Activated naive CD4-positive, alpha-beta T cell treated with anti-CD3 and anti-CD28 coated beads, Interleukin-2, amount 50 U/mL, for 24 hours (primary cell): ENCODE data around the gene RNF222.
"Not testable (repeated sequence)": the region's sequence is repeated elsewhere in the genome, so short reads cannot be mapped to it uniquely, and the experiment has no call there.

ENCODE experiments used
- H3K27ac Mint-ChIP-seq: one replicate; pipeline ENCODE4 v1.8.0; 2021; ENCODE audit warnings: mild to moderate bottlenecking, mixed read lengths
- H3K27me3 Mint-ChIP-seq: one replicate; pipeline ENCODE4 v1.8.0; 2021; ENCODE audit warnings: mixed read lengths
- H3K36me3 Mint-ChIP-seq: one replicate; pipeline ENCODE4 v1.8.0; 2021; ENCODE audit warnings: mixed read lengths
- H3K4me1 Mint-ChIP-seq: one replicate; pipeline ENCODE4 v1.8.0; 2021; ENCODE audit warnings: mixed read lengths
- H3K4me3 Mint-ChIP-seq: one replicate; pipeline ENCODE4 v1.8.0; 2021; ENCODE audit warnings: mild to moderate bottlenecking, mixed read lengths
- H3K9me3 Mint-ChIP-seq: one replicate; pipeline ENCODE4 v1.8.0; 2021; ENCODE audit warnings: mixed read lengths

Gene RNF222

DNA sequence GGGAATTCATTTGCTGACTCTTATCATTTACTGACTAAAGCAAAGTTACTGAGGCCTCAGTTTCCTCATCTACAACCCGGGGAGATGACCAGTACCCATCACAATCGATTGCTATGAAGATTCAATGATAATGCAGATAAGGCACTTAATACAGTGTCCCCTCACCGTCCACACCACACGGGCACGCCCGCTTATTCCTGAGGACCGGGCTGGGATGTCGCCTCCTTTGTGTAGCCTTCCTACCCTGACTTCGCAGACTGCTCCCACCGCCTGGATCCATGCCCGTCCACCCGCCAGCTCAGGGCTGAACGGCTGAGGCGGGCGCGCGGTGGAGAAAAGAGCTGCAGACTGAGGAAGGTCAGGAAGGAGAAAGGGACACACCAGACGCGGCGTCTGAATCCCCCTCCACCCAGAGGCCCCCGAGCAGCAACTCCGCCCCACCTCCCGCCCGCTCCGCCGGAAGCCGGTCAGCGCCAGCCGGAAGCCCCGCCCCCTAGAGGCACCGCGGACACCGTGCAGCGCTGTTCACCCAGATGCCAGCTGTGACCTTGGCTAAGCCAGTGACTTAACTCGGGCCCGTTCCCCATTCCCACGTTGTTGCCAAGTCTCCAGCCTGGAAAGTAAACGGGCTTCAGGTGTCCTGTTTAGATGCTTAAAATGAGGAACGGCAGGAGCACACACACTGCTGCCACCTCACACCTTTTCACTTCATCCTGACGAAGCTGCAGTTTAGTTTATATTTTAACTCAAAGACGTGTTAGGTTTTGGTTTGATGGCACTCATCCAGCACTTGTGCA, 21.2 kb downstream of the RNF222 start, which contains the start of gene KRABD2:
Gene KRABD2, minus strand, starts transcription at position 434 of the 797 bp plus-strand sequence.
- Mint-ChIP-seq H3K9me3 (no peaks in the 10 kb centered on the region), H3K27me3 (no peaks in the 10 kb centered on the region), H3K36me3 (peaks cover 20% of the 10 kb centered on the region), H3K4me1 (peaks cover 62% of the 10 kb centered on the region), H3K27ac (peak within 1 kb of the TSS; percentile 77), H3K4me3 (peak within 1 kb of the TSS; percentile 100)

DNA sequence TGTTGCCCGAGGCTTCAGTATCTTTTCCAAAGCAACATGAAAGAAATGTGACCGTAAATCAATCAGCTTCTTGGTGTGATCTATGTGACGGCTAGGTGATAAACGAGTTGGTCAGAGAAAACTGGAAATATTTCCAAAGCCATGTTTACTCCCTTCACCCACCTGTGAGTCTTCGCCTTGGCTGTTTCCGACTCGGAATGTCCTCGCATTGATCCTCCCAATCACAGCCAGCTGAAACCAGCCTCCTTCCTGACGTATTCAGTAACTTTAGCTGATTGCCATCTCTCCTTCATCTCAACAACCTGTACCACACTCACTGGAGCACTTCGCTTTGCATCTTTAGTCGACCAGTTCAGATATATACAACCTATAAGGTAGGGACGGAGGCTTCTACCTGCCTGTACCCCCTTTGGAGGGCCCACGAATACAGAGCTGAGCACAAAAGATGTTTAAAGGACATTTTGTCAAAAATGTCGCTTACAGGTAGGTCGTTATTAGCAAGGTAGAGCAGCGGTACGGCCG, 21.8 kb downstream of the RNF222 start:
- peak overlapping the region; percentile 100 for H3K4me3 Mint-ChIP-seq
- H3K27me3 Mint-ChIP-seq: no peaks in the 10 kb centered on the region
- H3K9me3 Mint-ChIP-seq: no peaks in the 10 kb centered on the region
- peaks cover 56% of the 10 kb centered on the region for H3K4me1 Mint-ChIP-seq
- peaks cover 14% of the 10 kb centered on the region for H3K36me3 Mint-ChIP-seq
- H3K27ac Mint-ChIP-seq: peak overlapping the region; percentile 67

DNA sequence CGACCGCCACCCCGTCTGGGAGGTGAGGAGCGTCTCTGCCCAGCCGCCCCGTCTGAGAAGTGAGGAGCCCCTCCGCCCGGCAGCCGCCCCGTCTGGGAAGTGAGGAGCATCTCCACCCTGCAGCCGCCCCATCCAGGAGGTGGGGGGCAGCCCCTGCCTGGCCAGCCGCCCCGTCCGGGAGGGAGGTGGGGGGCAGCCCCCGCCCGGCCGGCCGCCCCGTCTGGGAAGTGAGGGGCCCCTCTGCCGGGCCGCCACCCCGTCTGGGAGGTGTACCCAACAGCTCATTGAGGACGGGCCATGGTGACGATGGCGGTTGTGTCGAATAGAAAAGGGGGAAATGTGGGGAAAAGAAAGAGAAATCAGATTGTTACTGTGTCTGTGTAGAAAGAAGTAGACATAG, 23.8 kb downstream of the RNF222 start:
- not testable (repeated sequence) for H3K27ac Mint-ChIP-seq, H3K4me3 Mint-ChIP-seq, H3K9me3 Mint-ChIP-seq, H3K27me3 Mint-ChIP-seq
- Mint-ChIP-seq H3K36me3 (peaks cover 15% of the 10 kb centered on the region), H3K4me1 (peaks cover 45% of the 10 kb centered on the region)

DNA sequence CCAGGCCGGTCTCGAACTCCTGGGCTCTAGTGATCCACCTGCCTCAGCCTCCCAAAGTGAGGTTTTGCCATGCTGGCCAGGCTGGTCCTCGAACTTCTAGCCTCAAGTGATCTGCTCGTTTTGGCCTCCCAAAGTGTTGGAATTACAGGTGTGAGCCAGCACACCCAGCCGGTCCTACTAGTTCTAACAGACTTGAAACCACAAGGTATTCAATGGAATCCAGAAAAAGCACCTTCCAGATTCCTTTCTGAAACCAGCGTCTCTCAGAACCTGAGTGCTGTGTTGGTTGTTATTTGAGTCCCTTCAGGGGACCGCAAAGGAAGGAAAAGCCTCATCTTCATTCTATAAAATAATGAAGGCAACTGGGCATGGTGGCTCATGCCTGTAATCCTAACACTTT, 25.2 kb downstream of the RNF222 start:
- Mint-ChIP-seq H3K36me3 (peaks cover 10% of the 10 kb centered on the region), H3K9me3 (no peaks in the 10 kb centered on the region), H3K4me1 (peaks cover 33% of the 10 kb centered on the region), H3K4me3 (no peak overlapping the region), H3K27me3 (no peaks in the 10 kb centered on the region), H3K27ac (no peak overlapping the region)

DNA sequence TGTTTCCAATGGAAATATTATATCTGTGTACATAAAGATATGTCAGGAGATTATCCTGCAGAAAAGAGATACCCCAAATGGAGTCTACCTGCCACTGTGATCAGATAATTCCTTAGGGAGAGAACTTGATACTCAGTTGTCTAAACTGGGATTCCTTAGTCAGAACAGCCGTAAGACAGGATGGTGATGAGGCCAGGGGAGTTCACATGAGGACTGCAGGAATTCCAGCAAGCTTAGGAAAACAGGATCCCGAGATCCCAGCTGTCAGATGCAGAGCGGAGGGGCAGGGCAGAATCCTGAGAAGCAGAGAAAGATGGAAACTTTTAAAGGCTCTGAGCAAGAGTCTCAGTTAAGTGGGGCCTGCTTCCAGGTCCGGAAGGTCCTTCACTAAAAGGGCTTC, 25.8 kb downstream of the RNF222 start:
- Mint-ChIP-seq H3K36me3 (peaks cover 8% of the 10 kb centered on the region), H3K4me3 (no peak overlapping the region), H3K27me3 (no peaks in the 10 kb centered on the region), H3K4me1 (peaks cover 26% of the 10 kb centered on the region), H3K27ac (peak overlapping the region; percentile 12), H3K9me3 (no peaks in the 10 kb centered on the region)

DNA sequence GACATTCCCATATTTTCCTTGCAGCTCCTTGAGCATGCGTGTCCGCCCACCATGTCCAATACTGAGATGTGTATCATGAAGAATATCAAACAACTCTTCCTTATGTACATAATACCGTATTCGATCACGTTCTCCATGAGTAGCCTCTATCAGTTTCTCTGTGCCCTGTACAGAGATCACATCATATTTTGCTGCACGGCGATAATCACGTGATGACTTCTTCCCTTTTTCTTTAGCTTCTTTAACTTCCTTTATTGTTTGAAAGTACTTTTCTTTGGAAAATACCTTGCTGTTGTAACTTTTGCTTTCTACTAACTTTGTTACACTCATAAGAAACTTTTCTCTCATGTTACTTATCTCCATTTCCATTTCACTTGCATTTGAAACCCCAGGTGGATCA, 27.7 kb downstream of the RNF222 start:
- Mint-ChIP-seq H3K36me3 (peaks cover 8% of the 10 kb centered on the region), H3K9me3 (no peaks in the 10 kb centered on the region), H3K4me3 (no peak overlapping the region), H3K27me3 (no peaks in the 10 kb centered on the region), H3K27ac (peak overlapping the region; percentile 41), H3K4me1 (peaks cover 12% of the 10 kb centered on the region)

DNA sequence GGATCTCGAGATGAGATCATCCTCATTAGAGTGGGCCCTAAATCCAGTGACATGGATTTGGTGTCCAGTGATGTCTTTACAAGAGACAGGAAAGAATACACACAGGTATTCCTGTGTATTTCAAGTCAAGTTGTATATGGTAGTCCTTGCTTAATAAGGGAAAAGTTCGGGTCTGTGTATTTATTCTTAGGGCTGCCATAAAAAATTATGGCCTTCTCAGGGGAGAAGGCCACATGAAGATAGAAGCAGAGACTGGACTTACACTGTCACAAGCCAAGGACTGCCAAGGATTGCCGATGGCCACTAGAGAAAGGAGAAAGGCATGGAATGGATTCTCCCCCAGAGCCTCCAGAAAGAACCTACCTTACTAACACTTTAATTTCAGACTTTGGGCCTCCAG, 29.4 kb downstream of the RNF222 start:
- peaks cover 9% of the 10 kb centered on the region for H3K4me1 Mint-ChIP-seq
- H3K27ac Mint-ChIP-seq: no peak overlapping the region
- H3K27me3 Mint-ChIP-seq: no peaks in the 10 kb centered on the region
- H3K4me3 Mint-ChIP-seq: no peak overlapping the region
- no peaks in the 10 kb centered on the region for H3K9me3 Mint-ChIP-seq
- H3K36me3 Mint-ChIP-seq: peaks cover 8% of the 10 kb centered on the region

DNA sequence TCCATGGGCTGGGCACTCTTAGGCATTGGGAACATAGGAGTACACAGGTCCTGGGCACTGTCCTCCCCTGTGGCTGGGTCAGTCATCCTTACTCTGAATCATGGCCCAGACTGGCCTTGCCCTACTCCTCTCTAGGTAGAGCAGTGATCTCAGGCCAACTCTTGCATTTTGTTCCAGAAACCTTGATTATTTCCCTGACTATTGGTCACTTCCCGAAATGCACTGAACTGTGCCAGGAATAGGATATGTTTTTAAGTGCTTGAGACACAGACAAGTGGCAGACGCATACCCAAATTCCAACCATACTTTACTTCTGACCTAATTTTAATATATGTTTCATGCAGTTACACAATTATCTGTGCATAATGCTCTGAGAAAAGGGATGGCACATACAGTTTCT, 31.4 kb downstream of the RNF222 start:
- peaks cover 8% of the 10 kb centered on the region for H3K36me3 Mint-ChIP-seq
- H3K27me3 Mint-ChIP-seq: no peaks in the 10 kb centered on the region
- peaks cover 6% of the 10 kb centered on the region for H3K4me1 Mint-ChIP-seq
- H3K4me3 Mint-ChIP-seq: no peak overlapping the region
- no peaks in the 10 kb centered on the region for H3K9me3 Mint-ChIP-seq
- H3K27ac Mint-ChIP-seq: no peak overlapping the region

DNA sequence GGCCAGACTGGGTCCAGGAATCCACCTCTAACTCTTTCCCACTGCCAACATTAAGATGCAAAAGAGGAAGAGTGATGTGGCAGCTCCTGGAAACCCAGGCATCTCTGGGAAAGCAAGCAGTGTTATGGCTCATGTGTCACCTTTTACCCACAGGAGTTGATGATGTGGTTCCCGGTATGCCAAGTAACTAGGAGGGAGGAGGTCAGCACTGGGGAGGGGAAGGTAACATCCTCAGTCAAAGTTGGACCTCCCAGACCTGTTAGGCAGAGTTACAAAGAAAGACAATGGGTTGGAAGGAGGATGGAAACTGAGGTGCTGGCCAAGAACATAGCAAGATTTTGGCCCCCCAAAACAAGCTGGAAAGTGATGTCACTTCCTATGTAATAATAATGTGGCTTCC, 32.5 kb downstream of the RNF222 start:
- Mint-ChIP-seq H3K4me1 (peaks cover 14% of the 10 kb centered on the region), H3K4me3 (no peak overlapping the region), H3K36me3 (peaks cover 7% of the 10 kb centered on the region), H3K27me3 (no peaks in the 10 kb centered on the region), H3K9me3 (no peaks in the 10 kb centered on the region), H3K27ac (no peak overlapping the region)

DNA sequence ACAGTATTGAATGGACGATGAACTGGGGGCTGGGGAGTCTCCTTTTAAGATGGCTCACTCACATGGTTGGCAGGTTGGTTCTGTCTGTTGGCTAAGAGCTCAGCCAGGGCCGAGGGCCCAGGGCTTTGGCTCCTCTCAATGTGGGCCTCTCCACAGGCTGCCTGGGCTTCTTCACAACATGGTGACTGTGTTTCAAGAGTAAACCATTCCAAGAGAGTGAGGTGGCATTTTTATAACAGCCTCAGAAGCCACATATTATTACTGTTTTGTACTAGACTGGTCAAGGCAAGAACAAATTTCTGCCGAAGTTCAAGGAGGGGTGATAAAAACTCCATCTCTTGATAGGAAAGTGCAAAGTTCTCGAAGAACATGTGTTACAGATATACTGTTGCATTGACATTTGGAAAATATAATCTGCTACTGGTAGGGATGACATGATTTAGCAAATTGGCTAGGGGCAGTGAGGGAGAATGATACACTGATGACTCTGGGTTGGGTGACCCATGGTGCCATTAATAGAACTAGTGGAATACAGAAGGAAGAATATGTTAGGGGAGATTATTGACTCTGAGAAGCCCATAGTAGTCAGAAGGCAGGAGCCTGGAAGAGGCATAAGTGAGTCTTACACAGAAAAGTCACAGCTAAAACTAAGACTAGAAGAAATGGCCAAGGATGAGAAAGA, 34.8 kb downstream of the RNF222 start:
- peaks cover 18% of the 10 kb centered on the region for H3K4me1 Mint-ChIP-seq
- H3K4me3 Mint-ChIP-seq: no peak overlapping the region
- no peaks in the 10 kb centered on the region for H3K36me3 Mint-ChIP-seq
- no peaks in the 10 kb centered on the region for H3K27me3 Mint-ChIP-seq
- H3K9me3 Mint-ChIP-seq: no peaks in the 10 kb centered on the region
- no peak overlapping the region for H3K27ac Mint-ChIP-seq

DNA sequence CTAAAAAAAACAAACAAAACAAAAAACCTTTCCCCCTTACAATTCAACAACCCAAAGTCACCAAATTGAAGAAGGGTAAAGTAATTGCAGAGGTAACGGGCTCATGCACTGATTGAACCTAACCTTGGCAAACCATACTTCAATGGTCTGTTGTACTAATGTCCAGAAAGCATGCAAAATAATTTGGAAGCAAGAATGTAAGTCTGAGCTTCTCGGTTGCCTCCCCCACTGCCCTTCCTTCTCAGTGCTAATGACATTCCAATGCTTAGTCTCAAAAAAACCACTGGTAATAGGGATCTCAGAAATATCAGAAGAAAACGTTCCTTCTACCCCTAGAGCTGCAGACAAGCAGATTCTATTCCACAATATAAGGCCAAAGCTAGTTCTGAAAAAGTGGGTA, 36.9 kb downstream of the RNF222 start:
- no peak overlapping the region for H3K4me3 Mint-ChIP-seq
- H3K27ac Mint-ChIP-seq: no peak overlapping the region
- no peaks in the 10 kb centered on the region for H3K27me3 Mint-ChIP-seq
- no peaks in the 10 kb centered on the region for H3K36me3 Mint-ChIP-seq
- H3K4me1 Mint-ChIP-seq: peaks cover 18% of the 10 kb centered on the region
- H3K9me3 Mint-ChIP-seq: no peaks in the 10 kb centered on the region

DNA sequence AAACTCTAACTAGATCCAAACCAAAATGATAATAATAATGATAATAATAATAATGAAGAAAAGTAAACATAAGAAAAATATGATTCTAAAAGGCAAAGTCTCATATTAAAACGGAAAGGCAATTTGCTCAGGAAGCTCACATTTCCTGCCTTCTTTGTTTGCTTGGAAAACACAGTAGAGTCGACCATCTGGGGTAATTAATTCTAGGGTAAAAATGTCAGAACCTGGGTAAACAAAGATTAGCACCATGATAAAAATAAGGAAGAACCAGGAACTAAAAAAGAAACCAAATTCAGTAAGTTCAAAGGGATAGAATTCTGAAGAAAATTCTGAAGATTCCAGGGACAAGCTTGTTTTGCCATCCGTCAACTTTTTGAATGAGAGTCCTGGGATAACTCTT, 37.4 kb downstream of the RNF222 start:
- H3K9me3 Mint-ChIP-seq: no peaks in the 10 kb centered on the region
- no peak overlapping the region for H3K4me3 Mint-ChIP-seq
- H3K27ac Mint-ChIP-seq: no peak overlapping the region
- peaks cover 18% of the 10 kb centered on the region for H3K4me1 Mint-ChIP-seq
- H3K36me3 Mint-ChIP-seq: no peaks in the 10 kb centered on the region
- no peaks in the 10 kb centered on the region for H3K27me3 Mint-ChIP-seq

DNA sequence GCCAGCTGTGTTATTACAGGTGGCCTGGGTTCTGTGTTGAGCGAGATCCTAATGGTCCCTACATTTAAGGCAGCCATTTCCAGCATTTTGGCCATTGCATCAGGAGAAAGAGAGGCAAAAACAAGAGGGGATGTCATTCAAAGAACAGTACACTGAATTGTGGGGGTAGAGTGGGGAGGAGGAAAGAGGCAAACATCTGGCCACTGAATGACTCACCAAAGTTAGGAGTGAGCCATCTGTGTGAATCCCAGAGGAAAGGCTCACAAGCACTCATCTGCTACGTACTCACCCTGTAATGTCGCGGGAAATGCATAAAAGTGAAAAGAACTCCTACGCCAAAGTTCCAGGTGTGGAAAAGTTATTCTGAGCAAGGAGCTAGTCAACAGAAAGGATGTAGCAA, 37.9 kb downstream of the RNF222 start:
- Mint-ChIP-seq H3K27me3 (no peaks in the 10 kb centered on the region), H3K36me3 (no peaks in the 10 kb centered on the region), H3K27ac (no peak overlapping the region), H3K4me1 (peaks cover 18% of the 10 kb centered on the region), H3K9me3 (no peaks in the 10 kb centered on the region), H3K4me3 (no peak overlapping the region)

DNA sequence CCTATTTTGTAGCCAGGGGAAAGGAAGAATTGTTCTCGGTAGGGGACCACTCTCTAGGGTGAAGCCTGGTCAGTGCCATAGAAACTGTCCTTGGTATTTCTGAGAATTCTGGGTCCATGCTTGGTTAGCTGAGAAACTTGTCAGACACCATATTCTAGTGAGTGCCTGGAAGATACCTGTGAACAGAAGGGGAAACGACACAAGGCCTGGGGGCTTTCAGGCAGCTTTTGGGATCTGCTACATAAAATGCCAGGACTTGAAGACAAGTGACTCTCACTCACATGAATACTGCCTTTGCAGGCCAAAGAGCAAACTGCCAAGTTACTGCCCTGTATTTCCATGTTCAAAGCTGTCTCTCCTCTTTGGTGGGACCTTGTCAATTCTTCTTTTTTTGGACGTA, 39.7 kb downstream of the RNF222 start:
- H3K27ac Mint-ChIP-seq: no peak overlapping the region
- no peaks in the 10 kb centered on the region for H3K36me3 Mint-ChIP-seq
- H3K27me3 Mint-ChIP-seq: no peaks in the 10 kb centered on the region
- H3K4me3 Mint-ChIP-seq: no peak overlapping the region
- H3K4me1 Mint-ChIP-seq: peaks cover 18% of the 10 kb centered on the region
- no peaks in the 10 kb centered on the region for H3K9me3 Mint-ChIP-seq

DNA sequence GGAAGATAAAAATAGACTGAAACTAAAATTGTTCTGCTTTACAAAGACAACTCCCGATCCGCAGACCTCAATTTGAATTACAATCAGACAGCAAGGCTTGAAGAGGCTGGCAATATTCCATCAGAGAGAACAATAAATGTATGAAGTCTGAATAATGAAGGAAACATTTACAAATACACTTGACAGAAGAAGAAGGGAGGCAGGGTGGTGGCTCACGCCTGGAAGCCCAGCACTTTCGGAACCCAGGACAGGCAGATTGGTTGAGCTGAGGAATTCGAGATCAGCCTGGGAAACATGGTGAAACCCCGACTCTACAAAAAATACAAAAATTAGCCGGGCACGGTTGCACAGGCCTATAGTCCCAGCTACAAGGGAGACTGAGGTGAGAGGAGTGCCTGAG, 43.4 kb downstream of the RNF222 start:
- H3K27ac Mint-ChIP-seq: no peak overlapping the region

DNA sequence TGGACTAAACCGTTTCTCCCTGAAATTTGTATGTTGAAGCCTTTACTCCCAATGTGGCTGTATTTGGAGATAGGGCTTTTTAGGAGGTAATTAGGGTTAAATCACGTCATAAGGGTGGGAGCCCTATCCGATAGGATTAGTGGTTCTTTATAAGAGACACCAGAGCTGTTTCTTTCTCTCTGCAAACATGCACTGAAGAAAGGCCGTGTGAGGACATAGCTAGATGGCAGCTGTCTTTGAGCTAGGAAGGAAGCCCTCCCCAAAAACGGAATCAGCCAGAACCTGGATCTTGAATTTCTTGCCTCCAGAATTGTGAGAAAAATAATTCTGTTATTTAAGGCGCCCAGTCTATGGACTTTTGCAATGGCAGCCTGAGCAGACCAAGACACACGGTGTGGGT, 43.9 kb downstream of the RNF222 start:
- Mint-ChIP-seq H3K36me3 (no peaks in the 10 kb centered on the region), H3K4me3 (no peak overlapping the region), H3K4me1 (no peaks in the 10 kb centered on the region), H3K9me3 (no peaks in the 10 kb centered on the region), H3K27ac (no peak overlapping the region), H3K27me3 (peaks cover 2% of the 10 kb centered on the region)

More for the DNA sequence above, 43.4 kb downstream of the RNF222 start:
- Mint-ChIP-seq H3K4me3 (no peak overlapping the region), H3K36me3 (no peaks in the 10 kb centered on the region), H3K9me3 (no peaks in the 10 kb centered on the region), H3K4me1 (no peaks in the 10 kb centered on the region), H3K27me3 (peaks cover 2% of the 10 kb centered on the region)
